Adrenal gland (tissue), 12 donors: ENCODE measurements around the gene FBXO28. TPM values are rescaled to one million over a fixed set of nuclear protein-coding genes. Genes with fewer than 3 reads are reported as not detected.

Experiments
- DNase-seq, 7 donors: peaks; one replicate each; pipeline ENCODE4 v3.0.0-alpha.2; 2019 to 2020
- H3K27ac ChIP-seq, 5 donors: fragments of 200-600 bp; sonication (generic) in 4 of 5; 1 replicate in 3 of 5; 2 replicates in 2 of 5; pipeline versions ENCODE4 v1.5.1 to v1.8.0; 2016 to 2020; ENCODE audit warnings: mild to moderate bottlenecking in 1 of 5
- H3K27me3 ChIP-seq: fragments of 200-600 bp; 2 replicates; pipeline ENCODE4 v1.8.0; 2021
- H3K36me3 ChIP-seq, 2 donors: fragments of 200-600 bp; replicated peaks in 1 of 2; 1 replicate in 1 of 2; 2 replicates in 1 of 2; pipeline versions ENCODE4 v1.5.1 to v1.8.0; 2018 to 2022
- H3K4me1 ChIP-seq, 2 donors: fragments of 200-600 bp; replicated peaks in 1 of 2; 1 replicate in 1 of 2; 2 replicates in 1 of 2; pipeline versions ENCODE4 v1.5.1 to v1.8.0; 2018 to 2021
- H3K4me3 ChIP-seq, 4 donors: fragments of 200-600 bp; sonication (generic) in 3 of 4; one replicate each; pipeline ENCODE4 v1.5.1; 2016 to 2018
- H3K9me3 ChIP-seq, 3 donors: fragments of 200-600 bp; sonication (generic) in 1 of 3; replicated peaks in 1 of 3; 1 replicate in 2 of 3; 2 replicates in 1 of 3; pipeline versions ENCODE4 v1.5.1 to v1.8.0; 2016 to 2021
- CTCF ChIP-seq, 6 experiments: fragments of 450-650 bp in 4 of 6; fragments of 200-600 bp in 2 of 6; sonication (generic) in 1 of 6; IDR thresholded peaks; 1 replicate in 5 of 6; 2 replicates in 1 of 6; pipeline versions ENCODE4 v1.5.1 to v1.8.0; 2016 to 2021; ENCODE audit warnings: antibody characterized with exemption in 6 of 6, mild to moderate bottlenecking in 2 of 6, moderate library complexity in 1 of 6
- POLR2A ChIP-seq, 2 donors: fragments of 450-650 bp; IDR thresholded peaks; one replicate each; pipeline ENCODE4 v1.6.1; 2017; ENCODE audit warnings: antibody characterized with exemption in 2 of 2, mild to moderate bottlenecking in 2 of 2, moderate library complexity in 1 of 2
- WGBS, 4 donors: extraction: QIAGEN DNeasy Blood & Tissue Kit in 2 of 4; methylation state at CpG; one replicate each; pipeline versions ENCODE4 v1.1.5 to v1.1.7; 2013 to 2017; 5-methylcytosine and 5-hydroxymethylcytosine counted together
- intact Hi-C, 2 donors: fragments of 100-400 bp; cut with DNase I; formaldehyde crosslinking; loops; one replicate each; pipeline versions ENCODE4 v1.14.1 to v1.15.0; 2022 to 2023
- polyA plus RNA-seq, 3 donors: library from polyadenylated mRNA; stranded (reverse); fragments of 200-250 nt in 2 of 3; fragments of 350-450 nt in 1 of 3; fragmentation: Illumina TruSeq in 1 of 3; extraction: RNeasy Lipid Tissue Mini Kit (QIAGEN cat#74804) in 1 of 3; gene quantifications; one replicate each; pipeline ENCODE4 v1.2.3, GENCODE V29; 2013 to 2014
- total RNA-seq, 9 donors: library from RNA; depleted of rRNA in 4 of 9; stranded (reverse); fragments of >200 nt in 4 of 9; fragments of 120-200 nt in 1 of 9; fragmentation: NEBNext Ultra II Directional in 1 of 9; extraction: Animal tissue kit (Norgen Biotek cat#: 25700) in 1 of 9; gene quantifications; one replicate each; pipeline versions ENCODE4 v1.1.0 to v1.2.4, GENCODE V29; 2013 to 2023
- donor health status: healthy with polysubstance abuse.
- donor health status: Bipolar disorder and iron deficiency.
- donor health status: DM: yes; HTN: yes; CAD: no.
- donor health status: DM: no; HTN: no; CAD: no.
- donor health status: DM: no; HTN: no; CAD: no.
- donor health status: DM: yes; HTN: yes; CAD: no.

FBXO28 gene
- total and polyA plus RNA-seq, 12 donors, result 7.0 to 39.1 (median 23.9) TPM

DNA sequence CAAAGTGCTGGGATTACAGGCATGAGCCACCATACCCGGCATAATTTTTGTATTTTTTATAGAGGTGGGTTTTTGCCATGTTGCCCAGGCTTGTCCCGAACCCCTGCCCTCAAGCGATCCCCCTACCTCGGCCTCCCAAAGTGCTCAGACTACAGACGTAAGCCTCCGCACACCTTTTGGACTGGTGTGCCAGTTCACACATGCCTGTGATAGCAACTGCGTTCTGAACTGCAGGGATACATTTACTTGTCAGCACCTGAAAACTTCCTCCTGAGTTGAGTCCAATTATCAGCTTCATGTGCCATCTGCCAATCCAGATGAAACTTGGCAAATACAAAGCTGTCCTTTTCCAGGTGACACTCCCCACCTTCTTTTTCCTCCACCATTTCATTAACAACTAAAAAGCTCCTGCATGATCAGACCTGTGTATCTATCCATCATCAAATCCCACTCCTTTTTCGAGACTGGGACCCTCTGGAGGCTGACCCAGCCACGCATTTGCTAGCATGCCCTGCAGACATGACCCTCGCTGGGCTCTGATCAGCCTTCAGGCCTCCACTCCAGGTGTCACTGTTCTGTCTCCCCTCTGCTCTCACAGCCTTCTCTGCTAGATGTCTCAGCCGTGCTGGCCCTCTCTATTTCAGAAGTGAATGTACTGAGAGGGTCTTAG is 67.0 kb downstream of the FBXO28 start:
- Histone ChIP-seq H3K27me3 (no peaks in the 10 kb centered on the region), H3K36me3 (no peaks in the 10 kb centered on the region), H3K27ac (no peak overlapping the region), H3K9me3 (no peaks in the 10 kb centered on the region), H3K4me1 (peaks cover 9 to 18% of the 10 kb centered on the region in 2 donors), H3K4me3 (no peak overlapping the region)
- intact Hi-C loops, result no loop called here
- no peak for DNase-seq
- no peak for TF ChIP-seq POLR2A (IDR thresholded peaks at IDR 0.05)
- no peak for TF ChIP-seq CTCF (IDR thresholded peaks at IDR 0.05)
- WGBS, 4 donors, result 91 to 95% (median 93%) methylated on average over 11 of the region's 11 CpGs

DNA sequence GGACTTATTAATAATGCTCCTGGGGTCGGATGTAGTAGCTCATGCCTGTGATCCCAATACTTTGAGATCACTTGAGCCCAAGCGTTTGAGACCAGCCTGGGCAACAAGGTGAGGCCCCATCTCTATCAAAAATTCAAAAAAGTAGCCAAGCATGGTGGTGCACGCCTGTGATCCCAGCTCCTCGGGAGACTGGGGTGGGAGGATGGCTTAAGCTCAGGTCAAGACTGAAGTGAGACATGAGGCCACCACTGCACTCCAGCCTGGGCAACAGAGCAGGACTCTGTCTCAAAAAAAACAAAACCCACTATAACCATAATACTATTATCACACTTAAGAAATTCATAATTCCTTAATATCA is 67.5 kb downstream of the FBXO28 start:
- Histone ChIP-seq H3K4me1 (peaks cover 9 to 18% of the 10 kb centered on the region in 2 donors), H3K4me3 (no peak overlapping the region), H3K27ac (no peak overlapping the region), H3K36me3 (no peaks in the 10 kb centered on the region), H3K27me3 (no peaks in the 10 kb centered on the region), H3K9me3 (no peaks in the 10 kb centered on the region)
- intact Hi-C loops, result no loop called here
- no peak for TF ChIP-seq CTCF (IDR thresholded peaks at IDR 0.05)
- no peak for TF ChIP-seq POLR2A (IDR thresholded peaks at IDR 0.05)
- DNase-seq, result no peak
- WGBS, 4 donors, result 91 to 98% (median 94%) methylated on average over 4 of the region's 4 CpGs

DNA sequence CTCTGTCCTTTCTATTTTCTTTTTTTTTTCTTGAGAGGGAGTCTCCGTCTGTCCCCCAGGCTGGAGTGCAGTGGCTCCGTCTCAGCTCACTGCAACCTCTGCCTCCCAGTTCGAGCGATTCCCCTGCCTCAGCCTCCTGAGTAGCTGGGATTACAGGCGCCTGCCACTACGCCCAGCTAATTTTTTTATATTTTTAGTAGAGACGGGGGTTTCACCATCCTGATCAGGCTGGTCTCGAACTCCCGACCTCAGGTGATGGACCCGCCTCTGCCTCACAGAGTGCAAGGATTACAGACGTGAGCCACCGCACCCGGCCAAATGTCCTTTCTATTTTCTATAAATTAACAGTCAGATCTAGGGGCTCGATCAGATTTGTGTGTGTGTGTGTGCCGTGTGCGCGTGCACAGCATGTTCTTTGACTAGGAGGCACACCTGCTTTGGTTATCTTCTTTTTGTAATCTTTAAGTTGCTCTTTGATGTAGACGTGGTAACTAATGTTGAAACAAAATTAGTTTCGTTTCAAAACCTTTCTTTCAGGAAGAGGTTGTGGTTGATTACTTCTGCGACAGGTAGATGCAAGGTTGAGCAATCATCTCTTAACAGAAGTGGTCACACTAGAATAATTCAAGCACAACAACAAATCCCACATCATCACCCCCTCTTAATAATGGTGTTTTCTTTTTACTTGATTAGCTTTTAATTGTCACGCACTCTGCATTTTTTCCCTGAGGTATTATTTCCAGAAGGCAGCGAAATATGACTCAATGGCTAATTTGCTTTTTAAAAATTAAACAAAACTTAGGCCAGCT is 68.3 kb downstream of the FBXO28 start:
- peak overlapping the region; percentile 56 to 98 (median 74) for H3K4me3 ChIP-seq
- TF ChIP-seq POLR2A (IDR thresholded peaks at IDR 0.05) (no peak), CTCF (IDR thresholded peaks at IDR 0.05) (no peak)
- no peaks in the 10 kb centered on the region for H3K36me3 ChIP-seq
- no peak for DNase-seq
- H3K27me3 ChIP-seq, result no peaks in the 10 kb centered on the region
- no peaks in the 10 kb centered on the region for H3K9me3 ChIP-seq
- intact Hi-C loops, result no loop called here
- 63 to 73% (median 67%) methylated on average over 22 of the region's 22 CpGs for WGBS, 4 donors
- H3K27ac ChIP-seq, result peak overlapping the region; percentile 67 to 99 (median 90)
- peaks cover 9 to 18% of the 10 kb centered on the region in 2 donors for H3K4me1 ChIP-seq

DNA sequence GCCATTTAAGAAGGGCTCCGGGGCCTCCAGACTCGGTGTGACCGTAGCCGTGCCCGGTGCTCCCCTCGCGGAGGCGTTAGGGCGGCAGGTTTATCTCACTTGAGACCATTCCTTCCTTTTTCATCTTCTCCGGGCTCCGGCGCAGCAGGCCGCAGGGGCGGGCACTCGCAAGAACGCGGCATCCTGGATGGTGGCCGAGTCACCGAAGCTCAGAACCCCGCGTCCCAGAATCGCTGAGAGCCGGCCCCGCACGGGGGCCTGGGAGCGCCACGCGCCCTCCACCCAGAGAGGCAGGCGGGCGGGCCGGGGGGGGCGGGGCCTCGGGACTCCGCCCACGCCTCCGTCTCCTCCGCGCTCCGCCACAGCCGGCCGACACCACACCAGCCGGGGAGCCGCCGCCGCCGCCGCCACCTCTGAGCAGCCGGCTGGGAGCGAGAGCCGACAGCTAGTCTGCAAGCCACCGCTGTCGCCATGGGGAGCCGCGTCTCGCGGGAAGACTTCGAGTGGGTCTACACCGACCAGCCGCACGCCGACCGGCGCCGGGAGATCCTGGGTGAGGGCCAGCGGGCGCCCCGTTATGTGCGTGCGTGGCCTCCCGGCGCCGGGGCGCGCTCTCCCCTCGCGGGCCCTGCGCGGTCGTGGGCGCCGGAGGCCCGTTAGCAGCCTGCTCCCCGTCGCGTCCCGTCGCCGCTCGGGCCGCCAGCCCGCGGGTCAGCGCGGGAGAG is 69.1 kb downstream of the FBXO28 start, which contains the start of gene DEGS1:
Gene DEGS1 (plus strand): TSS at position 375 of the 725 bp plus-strand sequence. CDS start 97 bp downstream, at position 472.
- Histone ChIP-seq H3K36me3 (no peaks in the 10 kb centered on the region), H3K9me3 (no peaks in the 10 kb centered on the region), H3K4me3 (peak within 1 kb of the TSS; percentile 56 to 98 (median 74)), H3K27me3 (no peaks in the 10 kb centered on the region), H3K27ac (peak within 1 kb of the TSS; percentile 67 to 99 (median 90)), H3K4me1 (peaks cover 9 to 18% of the 10 kb centered on the region in 2 donors)
- 0% methylated on average over 23 to 94 of the region's 94 CpGs for WGBS, 4 donors
- TF ChIP-seq CTCF (IDR thresholded peaks at IDR 0.05) (no peak), POLR2A (IDR thresholded peaks at IDR 0.05) (peak; percentile 79 to 84)
- peak; percentile 76 to 96 (median 87) for DNase-seq
- intact Hi-C loops, result no loop called here
